ENCODE data around the gene LINS1. TPM values are rescaled to one million over a fixed set of nuclear protein-coding genes. Genes with fewer than 3 reads are reported as not detected.

Gene LINS1
- polyA plus RNA-seq, 1 experiment = 12.6 TPM

DNA sequence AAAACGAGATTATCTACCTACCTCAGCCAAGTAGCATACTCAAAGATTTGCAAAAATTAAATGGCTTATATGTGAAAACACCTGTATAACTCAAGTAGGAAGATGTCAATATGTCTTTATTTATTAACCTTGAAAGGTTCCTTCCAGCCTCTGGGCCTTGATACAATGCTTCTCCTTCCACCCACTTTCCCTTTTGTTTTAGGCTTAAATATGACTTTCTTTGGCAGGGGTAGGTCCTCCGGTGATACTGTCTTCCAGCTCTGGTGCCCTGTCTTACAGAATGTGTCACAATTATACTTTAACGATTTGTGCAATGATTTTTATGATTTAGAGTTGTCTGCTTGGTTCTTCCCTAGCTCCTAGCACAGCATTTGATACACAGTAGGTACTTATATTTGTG, 4.1 kb downstream of the LINS1 start:
- ChIA-PET POLR2A (no interaction called here), CTCF (interaction anchor here (2.9 kb wide), 1 partner anchor 248 kb away, joined by 12 read pairs; no protein-coding TSS in a partner anchor)

DNA sequence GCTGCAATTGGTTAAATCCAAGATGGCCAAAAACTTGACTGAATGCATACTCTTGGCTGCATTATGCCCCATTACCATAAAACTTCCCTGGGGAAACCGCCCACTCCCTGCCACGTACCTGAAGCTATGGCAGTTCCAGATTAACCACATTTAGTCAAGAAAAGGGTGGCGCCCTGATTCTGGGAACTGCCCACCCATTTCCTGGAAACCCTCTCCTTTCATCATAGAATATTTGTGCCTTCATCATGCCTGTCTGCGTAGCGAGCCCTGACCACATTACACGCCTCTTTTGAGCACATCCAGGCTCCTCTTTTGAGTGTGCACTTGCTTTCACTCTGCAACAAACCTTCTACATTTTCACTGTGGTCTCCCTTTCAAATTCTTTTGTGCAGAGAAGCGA, 5.2 kb downstream of the LINS1 start:
- Histone ChIP-seq H3K27ac (ENCODE audit: low read depth, low read length) (no peak overlapping the region), H3K4me3 (ENCODE audit: low read depth, low read length) (no peak overlapping the region), H3K9me3 (ENCODE audit: control insufficient read depth, insufficient read depth, low read length) (no peaks in the 10 kb centered on the region; the same call in 1 of the 2 replicates), H3K27me3 (ENCODE audit: control insufficient read depth, insufficient read depth, low read length) (no peaks in the 10 kb centered on the region)
- no peak for DNase-seq (ENCODE audit: low read depth, low spot score)
- ChIA-PET POLR2A (no interaction called here), CTCF (interaction anchor here (0.8 to 2.9 kb wide), 2 partner anchors 25 to 247 kb away, joined by 3 to 12 read pairs; no protein-coding TSS in a partner anchor)
- TF ChIP-seq, protein P1, sequence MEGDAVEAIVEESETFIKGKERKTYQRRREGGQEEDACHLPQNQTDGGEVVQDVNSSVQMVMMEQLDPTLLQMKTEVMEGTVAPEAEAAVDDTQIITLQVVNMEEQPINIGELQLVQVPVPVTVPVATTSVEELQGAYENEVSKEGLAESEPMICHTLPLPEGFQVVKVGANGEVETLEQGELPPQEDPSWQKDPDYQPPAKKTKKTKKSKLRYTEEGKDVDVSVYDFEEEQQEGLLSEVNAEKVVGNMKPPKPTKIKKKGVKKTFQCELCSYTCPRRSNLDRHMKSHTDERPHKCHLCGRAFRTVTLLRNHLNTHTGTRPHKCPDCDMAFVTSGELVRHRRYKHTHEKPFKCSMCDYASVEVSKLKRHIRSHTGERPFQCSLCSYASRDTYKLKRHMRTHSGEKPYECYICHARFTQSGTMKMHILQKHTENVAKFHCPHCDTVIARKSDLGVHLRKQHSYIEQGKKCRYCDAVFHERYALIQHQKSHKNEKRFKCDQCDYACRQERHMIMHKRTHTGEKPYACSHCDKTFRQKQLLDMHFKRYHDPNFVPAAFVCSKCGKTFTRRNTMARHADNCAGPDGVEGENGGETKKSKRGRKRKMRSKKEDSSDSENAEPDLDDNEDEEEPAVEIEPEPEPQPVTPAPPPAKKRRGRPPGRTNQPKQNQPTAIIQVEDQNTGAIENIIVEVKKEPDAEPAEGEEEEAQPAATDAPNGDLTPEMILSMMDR (IDR thresholded peaks at IDR 0.05; ENCODE audit: low read depth, low read length) = no peak

More for the DNA sequence above, 4.1 kb downstream of the LINS1 start:
- no peak overlapping the region for H3K4me3 ChIP-seq (ENCODE audit: low read depth, low read length)
- peaks cover 4% of the 10 kb centered on the region; the same call in 1 of the 2 replicates for H3K9me3 ChIP-seq (ENCODE audit: control insufficient read depth, insufficient read depth, low read length)
- TF ChIP-seq, protein P1 (IDR thresholded peaks at IDR 0.05; ENCODE audit: low read depth, low read length) = no peak
- H3K27me3 ChIP-seq (ENCODE audit: control insufficient read depth, insufficient read depth, low read length) = no peaks in the 10 kb centered on the region
- H3K27ac ChIP-seq (ENCODE audit: low read depth, low read length) = no peak overlapping the region
- DNase-seq (ENCODE audit: low read depth, low spot score) = no peak

DNA sequence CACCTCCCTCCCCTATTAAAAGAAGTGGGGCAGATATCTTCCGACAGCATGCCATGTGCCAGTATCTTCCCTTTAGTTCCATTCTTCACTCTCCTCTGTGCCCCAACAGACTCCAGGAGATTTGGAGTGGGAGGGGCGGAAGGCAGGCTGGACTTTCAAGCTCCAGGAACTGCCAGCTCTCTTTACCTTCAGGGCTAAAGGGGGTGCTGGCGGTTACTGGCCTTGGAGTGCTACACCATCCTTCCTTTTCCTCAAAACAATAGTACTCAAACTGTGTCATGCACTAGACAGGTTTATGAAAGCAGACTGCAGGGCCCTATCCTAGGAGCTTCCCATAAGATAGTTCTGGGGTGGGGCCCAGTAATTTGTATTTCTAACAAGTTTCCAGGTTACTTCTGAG, 6.0 kb downstream of the LINS1 start:
- POLR2A ChIA-PET = no interaction called here

DNA sequence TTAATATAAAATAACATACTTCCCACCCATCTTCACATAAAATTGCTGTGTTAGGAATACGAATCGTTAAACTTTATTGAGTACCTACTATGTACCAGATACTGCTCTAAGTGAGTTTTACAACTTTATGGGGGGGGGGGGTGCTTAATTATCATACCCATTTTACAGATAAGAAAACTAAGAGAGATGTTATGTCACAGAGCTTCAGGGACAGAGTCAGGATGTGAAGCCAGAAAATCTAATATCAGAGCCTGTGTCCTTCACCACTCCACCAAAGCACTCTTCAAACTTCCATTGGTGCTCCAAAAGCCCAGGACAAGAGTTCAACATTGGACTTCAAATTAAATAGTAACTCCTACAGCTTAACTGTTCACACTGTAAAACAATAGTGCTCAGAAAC, 8.6 kb downstream of the LINS1 start:
- no peak for DNase-seq (ENCODE audit: low read depth, low spot score)
- ChIA-PET CTCF (interaction anchor here (0.6 to 1.5 kb wide), 3 partner anchors 30 to 1048 kb away, joined by 3 read pairs; no protein-coding TSS in a partner anchor), POLR2A (no interaction called here)
- Histone ChIP-seq H3K9me3 (ENCODE audit: control insufficient read depth, insufficient read depth, low read length) (no peaks in the 10 kb centered on the region), H3K4me3 (ENCODE audit: low read depth, low read length) (no peak overlapping the region), H3K27me3 (ENCODE audit: control insufficient read depth, insufficient read depth, low read length) (no peaks in the 10 kb centered on the region), H3K27ac (ENCODE audit: low read depth, low read length) (no peak overlapping the region)
- TF ChIP-seq, protein P1 (IDR thresholded peaks at IDR 0.05; ENCODE audit: low read depth, low read length) = no peak

More for the DNA sequence above, 6.0 kb downstream of the LINS1 start:
- Histone ChIP-seq H3K4me3 (ENCODE audit: low read depth, low read length) (no peak overlapping the region), H3K27ac (ENCODE audit: low read depth, low read length) (no peak overlapping the region), H3K9me3 (ENCODE audit: control insufficient read depth, insufficient read depth, low read length) (no peaks in the 10 kb centered on the region), H3K27me3 (ENCODE audit: control insufficient read depth, insufficient read depth, low read length) (no peaks in the 10 kb centered on the region)
- CTCF ChIA-PET = no interaction called here
- TF ChIP-seq, protein P1 (IDR thresholded peaks at IDR 0.05; ENCODE audit: low read depth, low read length) = no peak
- no peak for DNase-seq (ENCODE audit: low read depth, low spot score)

DNA sequence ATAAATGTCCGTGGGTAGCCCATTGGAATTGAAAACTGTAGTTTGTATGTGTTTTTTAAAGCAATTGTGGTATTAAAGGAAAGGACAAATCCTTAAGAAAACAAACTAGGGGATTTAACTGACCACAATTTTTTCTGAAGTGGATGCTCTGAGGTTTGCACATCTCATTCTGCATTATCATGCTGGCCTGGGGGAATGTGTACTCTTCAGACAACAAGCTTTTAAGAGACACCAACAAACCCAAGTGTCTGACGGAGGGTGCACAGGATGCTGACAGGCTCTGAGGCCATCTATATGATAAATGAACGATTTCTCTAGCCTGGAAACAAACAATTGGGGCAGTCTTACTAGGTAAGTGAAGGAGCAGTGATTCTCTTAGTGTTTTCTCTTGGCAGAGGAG, 9.1 kb downstream of the LINS1 start:
- H3K27me3 ChIP-seq (ENCODE audit: control insufficient read depth, insufficient read depth, low read length) = no peaks in the 10 kb centered on the region
- H3K4me3 ChIP-seq (ENCODE audit: low read depth, low read length) = no peak overlapping the region
- no peak overlapping the region for H3K27ac ChIP-seq (ENCODE audit: low read depth, low read length)
- peaks cover 2% of the 10 kb centered on the region; the same call in 1 of the 2 replicates for H3K9me3 ChIP-seq (ENCODE audit: control insufficient read depth, insufficient read depth, low read length)
- CTCF ChIA-PET = interaction anchor here (1.2 to 1.5 kb wide), 2 partner anchors 415 to 1049 kb away, joined by 3 read pairs; no protein-coding TSS in a partner anchor
- TF ChIP-seq, protein P1 (IDR thresholded peaks at IDR 0.05; ENCODE audit: low read depth, low read length) = no peak
- no peak for DNase-seq (ENCODE audit: low read depth, low spot score)
- POLR2A ChIA-PET = no interaction called here

Measured in AG04450 (cell line).